HG02938 (cell line): ENCODE results near the gene CCDC124.
"Not testable (repeated sequence)": the region's sequence is repeated elsewhere in the genome, so short reads cannot be mapped to it uniquely, and the experiment has no call there.

Source experiments
- ATAC-seq: cut with Tn5 transposase; IDR thresholded peaks from one replicate; pipeline ENCODE4 v1.9.1; 2021; ENCODE audit warnings: mild to moderate bottlenecking, moderate library complexity; ENCODE audit not compliant: unreplicated experiment

The CCDC124 gene

GRCh38 chr19:17932485-17933338, at the start of gene CCDC124:
Gene CCDC124, plus strand, starts transcription at chr19:17933015. Its CDS starts 3,406 bp downstream, at chr19:17936421.
- peak; percentile 72 for ATAC-seq

DNA sequence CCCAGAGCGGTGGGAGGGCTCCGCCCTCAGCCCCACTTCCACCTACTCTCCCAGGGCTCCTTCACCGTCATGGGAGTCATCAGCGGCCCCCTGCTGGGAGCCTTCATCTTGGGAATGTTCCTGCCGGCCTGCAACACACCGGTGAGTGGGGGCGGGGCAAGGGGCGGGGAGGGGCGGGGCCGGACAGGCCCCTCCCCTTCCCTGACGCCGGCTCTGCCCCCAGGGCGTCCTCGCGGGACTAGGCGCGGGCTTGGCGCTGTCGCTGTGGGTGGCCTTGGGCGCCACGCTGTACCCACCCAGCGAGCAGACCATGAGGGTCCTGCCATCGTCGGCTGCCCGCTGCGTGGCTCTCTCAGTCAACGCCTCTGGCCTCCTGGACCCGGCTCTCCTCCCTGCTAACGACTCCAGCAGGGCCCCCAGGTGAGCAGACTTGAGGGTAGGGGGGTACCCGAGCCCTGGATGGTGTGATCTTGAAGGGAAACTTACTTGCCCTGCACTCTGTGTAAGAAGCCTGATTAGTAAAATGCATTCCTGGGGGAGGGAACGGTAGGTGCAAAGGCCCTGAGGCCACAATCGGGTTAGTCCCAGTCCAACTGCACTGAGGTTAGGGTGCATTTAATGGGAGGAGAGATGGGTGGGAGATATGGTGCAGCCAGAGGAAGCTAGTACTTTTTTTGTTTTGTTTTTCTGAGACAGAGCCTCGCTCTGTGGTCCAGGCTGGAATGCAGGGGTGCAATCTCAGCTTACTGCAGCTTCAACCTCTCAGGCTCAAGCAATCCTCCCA, 49.0 kb upstream of the CCDC124 start:
- ATAC-seq: no peak

DNA sequence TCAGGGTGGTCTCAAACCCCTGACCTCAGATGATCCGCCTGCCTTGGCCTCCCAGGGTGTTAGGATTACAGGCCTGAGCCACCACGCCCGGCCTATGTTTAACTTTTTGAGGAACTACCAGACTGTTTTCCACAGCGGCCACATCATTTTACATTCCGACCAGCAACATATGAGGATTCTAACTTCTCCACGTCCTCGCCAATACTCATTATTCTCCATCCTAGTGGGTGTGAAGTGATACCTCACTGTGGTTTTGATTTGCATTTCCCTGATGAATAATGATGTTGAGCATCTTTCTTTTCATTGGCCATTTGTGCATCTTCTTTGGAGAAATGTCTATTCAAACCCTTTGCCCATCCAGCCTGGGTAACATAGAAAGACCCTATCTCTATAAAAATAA, 46.3 kb upstream of the CCDC124 start:
- no peak for ATAC-seq

DNA sequence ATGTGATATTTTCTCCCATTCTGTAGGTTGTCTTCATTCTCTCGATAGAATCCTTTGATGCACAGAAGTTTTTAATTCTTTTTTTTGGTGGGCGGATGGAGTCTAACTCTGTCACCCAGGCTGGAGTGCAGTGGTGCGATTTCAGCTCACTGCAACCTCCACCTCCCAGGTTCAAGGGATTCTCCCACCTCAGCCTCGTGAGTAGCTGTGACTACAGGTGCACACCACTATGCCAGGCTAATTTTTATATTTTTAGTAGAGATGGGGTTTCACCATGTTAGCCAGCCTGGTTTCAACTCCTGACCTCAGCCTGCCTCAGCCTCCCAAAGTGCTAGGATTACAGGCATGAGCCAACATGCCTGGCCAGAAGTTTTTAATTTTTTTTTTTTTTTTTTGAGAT, 45.6 kb upstream of the CCDC124 start:
- not testable (repeated sequence) for ATAC-seq

- no peak for ATAC-seq
Measured at GRCh38 chr19:17888260-17888659, 44.6 kb upstream of the CCDC124 start.

GRCh38 chr19:17889609-17890214, 43.1 kb upstream of the CCDC124 start:
- ATAC-seq: no peak

DNA sequence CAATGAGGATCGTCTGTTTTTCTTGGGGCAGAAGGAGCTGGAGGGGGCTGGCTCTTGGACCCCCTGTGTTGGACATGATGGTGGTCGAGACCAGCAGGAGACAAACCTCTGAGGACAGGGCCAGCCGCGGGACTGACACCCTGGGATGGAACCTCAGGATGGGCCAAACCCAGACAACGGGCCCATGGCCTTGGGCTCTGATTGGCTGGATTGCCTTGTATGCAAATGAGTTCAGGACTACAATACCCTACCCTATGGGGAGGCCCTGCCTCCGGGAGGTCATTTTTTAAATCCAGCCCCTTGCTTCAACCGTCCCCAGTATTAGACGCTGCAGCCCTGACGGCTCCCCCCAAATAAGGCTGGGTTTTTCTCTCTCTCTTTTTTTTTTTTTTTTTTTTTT, 39.0 kb upstream of the CCDC124 start:
- ATAC-seq: no peak

- no peak for ATAC-seq
Measured at GRCh38 chr19:17902701-17903100, 30.1 kb upstream of the CCDC124 start.

GRCh38 chr19:17908244-17908643, 24.6 kb upstream of the CCDC124 start:
- no peak for ATAC-seq

GRCh38 chr19:17909003-17909732, 23.6 kb upstream of the CCDC124 start:
- no peak for ATAC-seq

DNA sequence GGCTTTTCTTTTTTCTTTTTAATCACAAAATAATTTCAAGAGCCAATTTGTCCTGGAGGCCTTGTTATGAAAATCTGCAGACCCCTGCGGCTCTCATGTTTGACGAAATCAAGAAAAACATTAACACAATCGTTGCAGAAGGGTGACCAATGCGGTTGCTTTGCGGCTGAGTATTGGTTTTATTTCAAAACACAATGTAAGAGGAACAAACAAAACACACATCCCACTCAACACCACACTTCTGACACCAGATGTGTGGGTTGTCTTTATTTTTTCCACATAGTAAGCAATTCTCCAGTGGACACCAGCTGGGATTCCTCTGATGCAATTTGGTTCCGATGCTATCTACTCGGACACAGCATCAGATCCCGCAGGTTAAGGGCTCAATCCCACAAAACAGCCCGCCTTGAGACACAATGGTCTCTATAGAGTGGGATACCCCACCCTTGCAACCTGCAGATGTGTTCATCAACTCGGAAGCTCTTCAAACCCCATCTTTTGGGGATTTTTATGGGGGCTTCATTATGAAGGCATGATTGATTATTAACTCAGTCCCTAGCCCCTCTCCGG, 21.9 kb upstream of the CCDC124 start:
- no peak for ATAC-seq

GRCh38 chr19:17915940-17916593, 16.7 kb upstream of the CCDC124 start:
- no peak for ATAC-seq

DNA sequence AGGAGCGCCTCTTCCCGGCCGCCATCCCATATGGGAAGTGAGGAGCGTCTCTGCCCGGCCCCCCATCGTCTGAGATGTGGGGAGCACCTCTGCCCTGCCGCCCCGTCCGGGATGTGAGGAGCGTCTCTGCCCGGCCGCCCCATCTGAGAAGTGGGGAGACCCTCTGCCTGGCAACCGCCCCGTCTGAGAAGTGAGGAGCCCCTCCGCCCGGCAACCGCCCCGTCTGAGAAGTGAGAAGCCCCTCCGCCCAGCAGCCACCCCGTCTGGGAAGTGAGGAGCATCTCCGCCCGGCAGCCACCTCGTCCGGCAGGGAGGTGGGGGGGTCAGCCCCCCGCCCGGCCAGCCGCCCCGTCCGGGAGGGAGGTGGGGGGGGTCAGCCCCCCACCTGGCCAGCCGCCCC, 14.7 kb upstream of the CCDC124 start:
- ATAC-seq: not testable (repeated sequence)

GRCh38 chr19:17919122-17919521, 13.7 kb upstream of the CCDC124 start:
- not testable (repeated sequence) for ATAC-seq

GRCh38 chr19:17920527-17920926, 12.3 kb upstream of the CCDC124 start:
- ATAC-seq: no peak

- ATAC-seq: no peak
Measured at GRCh38 chr19:17922138-17922537, 10.7 kb upstream of the CCDC124 start.

- no peak for ATAC-seq
Measured at GRCh38 chr19:17926044-17926443, 6.8 kb upstream of the CCDC124 start.

- ATAC-seq: no peak
Measured at GRCh38 chr19:17929056-17929455, 3.8 kb upstream of the CCDC124 start.

GRCh38 chr19:17931532-17932191, 1.2 kb upstream of the CCDC124 start:
- no peak for ATAC-seq
